Measurements from ENCODE around the gene ST3GAL2. TPM values are rescaled to one million over a fixed set of nuclear protein-coding genes. Genes with fewer than 3 reads are reported as not detected.
"Not testable (repeated sequence)": the region's sequence is repeated elsewhere in the genome, so short reads cannot be mapped to it uniquely, and the experiment has no call there.

The ST3GAL2 gene
- total and polyA plus RNA-seq, 9 donors, result 19.3 to 36.5 (median 28.7) TPM

DNA sequence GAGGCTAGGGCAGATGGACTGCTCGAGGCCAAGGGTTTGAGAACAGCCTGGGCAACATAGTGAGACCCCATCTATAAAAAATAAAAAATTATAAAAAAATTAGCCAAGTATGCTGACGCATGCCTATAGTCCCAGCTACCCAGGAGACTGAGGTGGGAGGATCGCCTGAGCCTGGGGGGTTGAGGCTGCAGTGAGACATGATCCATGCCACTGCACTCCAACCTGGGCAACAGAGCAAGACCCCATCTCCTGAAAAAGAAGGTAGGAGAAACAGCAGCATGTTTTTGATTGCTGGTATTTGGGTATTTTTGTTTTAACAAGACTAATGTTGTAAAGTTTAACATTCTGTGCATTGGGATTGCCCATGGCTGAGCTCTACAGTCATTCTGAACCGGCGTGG is 101.1 kb downstream of the ST3GAL2 start:
- Histone ChIP-seq H3K36me3 (ENCODE audit: control insufficient read depth, insufficient read depth, low read length) (peaks cover 35% of the 10 kb centered on the region), H3K4me3 (ENCODE audit: low read length) (no peak overlapping the region), H3K27me3 (ENCODE audit: control insufficient read depth, insufficient read depth, low read length) (no peaks in the 10 kb centered on the region), H3K9me3 (replicated peaks; ENCODE audit: control insufficient read depth, low read depth, low read length) (no peaks in the 10 kb centered on the region), H3K4me1 (ENCODE audit: control insufficient read depth, insufficient read depth, low read length) (no peaks in the 10 kb centered on the region), H3K27ac (ENCODE audit: low read length) (no peak overlapping the region)
- no CpG with 5 or more reads among the region's 5 CpGs for WGBS (ENCODE audit: insufficient coverage)
- no peak for DNase-seq

DNA sequence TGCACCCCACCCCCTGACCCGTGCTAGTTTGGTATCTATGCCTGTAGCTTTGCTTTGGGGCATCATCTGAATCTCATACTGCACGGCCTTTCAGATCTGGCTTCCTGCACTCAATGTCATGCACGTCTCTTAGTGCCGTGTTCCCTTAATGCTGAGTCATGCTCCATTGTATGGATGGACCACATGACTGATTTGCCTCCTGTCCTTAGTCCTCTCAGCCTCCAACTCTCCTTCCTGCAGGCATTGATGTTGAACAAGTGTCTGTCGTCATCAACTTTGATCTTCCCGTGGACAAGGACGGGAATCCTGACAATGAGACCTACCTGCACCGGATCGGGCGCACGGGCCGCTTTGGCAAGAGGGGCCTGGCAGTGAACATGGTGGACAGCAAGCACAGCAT is 106.2 kb downstream of the ST3GAL2 start:
- H3K36me3 ChIP-seq (ENCODE audit: control insufficient read depth, insufficient read depth, low read length), result peaks cover 61% of the 10 kb centered on the region
- not testable (repeated sequence) for H3K4me1 ChIP-seq (ENCODE audit: control insufficient read depth, insufficient read depth, low read length); H3K27me3 ChIP-seq (ENCODE audit: control insufficient read depth, insufficient read depth, low read length); H3K4me3 ChIP-seq (ENCODE audit: low read length); H3K27ac ChIP-seq (ENCODE audit: low read length); H3K9me3 ChIP-seq (replicated peaks; ENCODE audit: control insufficient read depth, low read depth, low read length); DNase-seq
- WGBS (ENCODE audit: insufficient coverage), result 86% methylated on average over 4 of the region's 12 CpGs

DNA sequence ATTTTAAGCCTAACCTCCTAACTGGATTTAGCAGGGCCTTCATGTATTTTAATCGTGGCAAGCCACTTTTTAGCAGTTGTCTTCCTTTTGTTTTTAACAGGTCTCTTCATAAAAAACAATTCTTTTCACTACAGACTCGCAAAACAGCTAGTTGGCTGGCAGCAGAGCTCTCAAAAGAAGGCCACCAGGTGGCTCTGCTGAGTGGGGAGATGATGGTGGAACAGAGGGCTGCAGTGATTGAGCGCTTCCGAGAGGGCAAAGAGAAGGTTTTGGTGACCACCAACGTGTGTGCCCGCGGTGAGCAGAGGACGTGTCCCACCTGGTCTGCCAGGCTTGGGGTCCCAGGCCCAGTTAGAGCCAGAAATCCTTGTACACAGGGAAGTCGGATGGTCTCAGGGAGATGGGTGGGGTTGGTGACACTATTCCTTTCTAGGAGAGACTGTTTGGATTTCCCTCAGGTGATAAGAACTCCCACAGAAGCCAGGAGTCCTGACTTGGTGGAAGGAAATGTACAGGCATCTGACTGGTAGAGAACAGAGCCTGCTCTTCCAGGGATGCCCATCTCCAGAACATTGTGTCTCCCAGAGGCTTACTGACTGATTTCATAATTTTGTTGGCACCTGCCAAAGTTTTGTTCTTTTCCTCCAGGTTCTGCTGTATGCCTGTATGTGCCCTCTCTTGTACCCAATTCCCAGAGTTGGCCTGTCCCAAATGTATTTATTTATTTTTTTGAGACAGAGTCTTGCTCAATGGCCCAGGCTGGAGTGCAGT is 107.1 kb downstream of the ST3GAL2 start:
- Histone ChIP-seq H3K27ac (ENCODE audit: low read length) (no peak overlapping the region), H3K4me3 (ENCODE audit: low read length) (no peak overlapping the region), H3K36me3 (ENCODE audit: control insufficient read depth, insufficient read depth, low read length) (peaks cover 65% of the 10 kb centered on the region), H3K4me1 (ENCODE audit: control insufficient read depth, insufficient read depth, low read length) (no peaks in the 10 kb centered on the region), H3K9me3 (replicated peaks; ENCODE audit: control insufficient read depth, low read depth, low read length) (no peaks in the 10 kb centered on the region), H3K27me3 (ENCODE audit: control insufficient read depth, insufficient read depth, low read length) (no peaks in the 10 kb centered on the region)
- WGBS (ENCODE audit: insufficient coverage), result 67% methylated on average over 3 of the region's 9 CpGs
- DNase-seq, result no peak

DNA sequence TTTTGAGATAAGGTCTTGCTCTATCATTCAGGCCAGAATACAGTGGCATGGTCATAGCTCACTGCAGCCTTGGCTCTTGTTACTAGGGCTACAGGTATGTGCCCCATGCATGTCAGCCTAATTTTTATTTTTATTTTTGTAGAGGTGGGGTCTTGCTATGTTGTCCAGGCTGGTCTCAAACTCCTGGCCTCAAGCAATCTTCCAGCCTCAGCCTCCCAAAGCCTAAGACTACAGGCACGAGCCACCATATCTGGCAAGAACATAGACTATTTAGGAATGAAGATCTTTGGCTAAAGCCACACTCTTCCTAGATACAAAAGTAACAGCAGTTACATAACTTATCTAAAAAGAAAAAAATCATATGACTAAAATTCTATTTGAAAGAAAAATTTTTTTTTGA is 107.8 kb downstream of the ST3GAL2 start:
- no peak for DNase-seq
- Histone ChIP-seq H3K9me3 (replicated peaks; ENCODE audit: control insufficient read depth, low read depth, low read length) (no peaks in the 10 kb centered on the region), H3K4me3 (ENCODE audit: low read length) (no peak overlapping the region), H3K36me3 (ENCODE audit: control insufficient read depth, insufficient read depth, low read length) (peaks cover 60% of the 10 kb centered on the region), H3K4me1 (ENCODE audit: control insufficient read depth, insufficient read depth, low read length) (no peaks in the 10 kb centered on the region), H3K27ac (ENCODE audit: low read length) (no peak overlapping the region), H3K27me3 (ENCODE audit: control insufficient read depth, insufficient read depth, low read length) (no peaks in the 10 kb centered on the region)
- WGBS (ENCODE audit: insufficient coverage), result no CpG with 5 or more reads among the region's 1 CpG

Other genes starting within 250 kb of the ST3GAL2 start
- gene EXOSC6, start 187.2 kb downstream of the ST3GAL2 start, total RNA-seq, result 17.2 TPM
- 10 to 100 TPM in 7 of 8 donors, 1 to 10 TPM in 1; 9.4 to 16.2 (median 12.7) TPM for gene EXOSC6, start 187.2 kb downstream of the ST3GAL2 start, polyA plus RNA-seq (ENCODE audit: insufficient read depth in 1 of 8, insufficient read length in 8 of 8, low replicate concordance in 1 of 8)
- gene AARS1, start 149.6 kb downstream of the ST3GAL2 start, total RNA-seq, result 38.1 TPM
- gene AARS1, start 149.6 kb downstream of the ST3GAL2 start, polyA plus RNA-seq (ENCODE audit: insufficient read depth in 1 of 8, insufficient read length in 8 of 8, low replicate concordance in 1 of 8), result 10 to 100 TPM; 50.1 to 71.1 (median 62.7) TPM
- gene DDX19B, start 139.9 kb downstream of the ST3GAL2 start, total RNA-seq, result 19.9 TPM
- 10 to 100 TPM; 19.1 to 27.5 (median 22.1) TPM for gene DDX19B, start 139.9 kb downstream of the ST3GAL2 start, polyA plus RNA-seq (ENCODE audit: insufficient read depth in 1 of 8, insufficient read length in 8 of 8, low replicate concordance in 1 of 8)
- gene DDX19A, start 92.2 kb downstream of the ST3GAL2 start, total RNA-seq, result 37.2 TPM
- gene DDX19A, start 92.2 kb downstream of the ST3GAL2 start, polyA plus RNA-seq (ENCODE audit: insufficient read depth in 1 of 8, insufficient read length in 8 of 8, low replicate concordance in 1 of 8), result 10 to 100 TPM; 32.7 to 39.7 (median 36.1) TPM
- gene FCSK, start 15.5 kb upstream of the ST3GAL2 start, total RNA-seq, result 7.3 TPM
- gene FCSK, start 15.5 kb upstream of the ST3GAL2 start, polyA plus RNA-seq (ENCODE audit: insufficient read depth in 1 of 8, insufficient read length in 8 of 8, low replicate concordance in 1 of 8), result 10 to 100 TPM in 1 of 8 donors, 1 to 10 TPM in 7; 5.2 to 10.2 (median 8.0) TPM
- 48.2 TPM for gene COG4, start 84.5 kb upstream of the ST3GAL2 start, total RNA-seq
- 10 to 100 TPM; 30.6 to 42.2 (median 39.0) TPM for gene COG4, start 84.5 kb upstream of the ST3GAL2 start, polyA plus RNA-seq (ENCODE audit: insufficient read depth in 1 of 8, insufficient read length in 8 of 8, low replicate concordance in 1 of 8)
- 131 TPM for gene SF3B3, start 84.7 kb upstream of the ST3GAL2 start, total RNA-seq
- 100 to 1,000 TPM; 174 to 247 (median 205) TPM for gene SF3B3, start 84.7 kb upstream of the ST3GAL2 start, polyA plus RNA-seq (ENCODE audit: insufficient read depth in 1 of 8, insufficient read length in 8 of 8, low replicate concordance in 1 of 8)
- 10.2 TPM for gene IL34, start 207.5 kb upstream of the ST3GAL2 start, total RNA-seq
- 10 to 100 TPM in 1 of 8 donors, 1 to 10 TPM in 7; 6.2 to 10.9 (median 7.9) TPM for gene IL34, start 207.5 kb upstream of the ST3GAL2 start, polyA plus RNA-seq (ENCODE audit: insufficient read depth in 1 of 8, insufficient read length in 8 of 8, low replicate concordance in 1 of 8)
- 28.9 TPM for gene MTSS2, start 247.0 kb upstream of the ST3GAL2 start, total RNA-seq
- 100 to 1,000 TPM in 7 of 8 donors, 10 to 100 TPM in 1; 92.6 to 150 (median 125) TPM for gene MTSS2, start 247.0 kb upstream of the ST3GAL2 start, polyA plus RNA-seq (ENCODE audit: insufficient read depth in 1 of 8, insufficient read length in 8 of 8, low replicate concordance in 1 of 8)